ENCODE results near the gene PRKCD.

Gene PRKCD

GRCh38 chr3:53160660-53161449 is at the start of gene PRKCD:
PRKCD (plus strand) TSS chr3:53161209; CDS start chr3:53178423, 17,214 bp downstream.
- DNase-seq: peak; percentile 91

GRCh38 chr3:53111822-53112221 is 49.2 kb upstream of the PRKCD start:
- no peak for DNase-seq

- no peak for DNase-seq
These were observed 47.6 kb upstream of the PRKCD start for GRCh38 chr3:53113293-53114010.

- peak; percentile 90 for DNase-seq
These were observed 47.0 kb upstream of the PRKCD start for GRCh38 chr3:53114011-53114400.

DNA sequence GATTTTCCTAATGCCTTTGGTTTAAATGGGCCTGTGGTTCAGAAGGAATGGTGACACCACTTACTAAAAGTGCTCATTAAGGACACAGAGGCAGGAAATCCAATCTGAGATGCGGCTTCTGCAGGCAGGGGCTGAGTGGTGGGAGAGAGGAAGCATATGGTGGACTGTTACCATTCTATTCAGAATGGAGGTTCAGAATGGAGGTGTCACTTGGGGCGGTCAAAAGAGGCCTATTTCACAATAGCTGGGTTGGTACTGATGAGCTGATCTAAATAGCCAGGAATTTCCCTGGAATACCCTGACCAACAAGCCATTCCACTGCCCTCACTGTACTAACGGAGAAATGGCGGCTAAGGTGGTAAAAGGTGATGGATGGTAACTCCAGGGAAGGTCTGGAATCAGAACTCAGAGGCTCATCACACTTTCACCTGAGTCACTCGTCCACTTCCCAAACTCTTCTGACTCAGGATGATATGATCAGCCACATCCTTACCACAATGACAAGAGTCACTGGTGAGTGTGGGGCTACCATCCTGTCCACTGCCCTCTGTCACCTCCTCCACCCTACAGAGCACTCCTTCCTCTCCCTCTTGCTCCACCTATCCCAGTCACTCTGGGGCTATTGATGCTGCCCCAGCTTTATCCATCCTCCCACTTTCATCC is 46.5 kb upstream of the PRKCD start:
- DNase-seq: peak; percentile 58

DNA sequence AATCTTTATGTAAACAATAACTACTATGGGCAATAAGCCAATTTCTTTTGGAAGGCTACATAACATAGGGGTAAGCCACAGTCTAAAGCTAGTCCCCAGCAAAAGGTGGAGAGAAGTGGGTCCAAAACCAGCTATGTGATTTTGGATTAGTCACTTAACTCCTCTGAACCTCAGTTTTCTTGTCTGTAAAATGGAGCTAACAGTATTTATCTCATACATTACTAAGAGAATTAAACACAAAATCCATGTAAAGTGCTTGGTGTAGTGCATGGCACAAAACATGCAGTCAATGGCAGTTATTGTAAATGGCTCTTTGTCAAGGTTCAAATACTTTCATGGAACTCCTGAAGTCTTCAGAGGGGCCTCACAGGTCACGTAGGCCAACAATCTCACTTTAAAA is 44.1 kb upstream of the PRKCD start:
- DNase-seq: no peak

- no peak for DNase-seq
These were observed 40.7 kb upstream of the PRKCD start for GRCh38 chr3:53120336-53120735.

DNA sequence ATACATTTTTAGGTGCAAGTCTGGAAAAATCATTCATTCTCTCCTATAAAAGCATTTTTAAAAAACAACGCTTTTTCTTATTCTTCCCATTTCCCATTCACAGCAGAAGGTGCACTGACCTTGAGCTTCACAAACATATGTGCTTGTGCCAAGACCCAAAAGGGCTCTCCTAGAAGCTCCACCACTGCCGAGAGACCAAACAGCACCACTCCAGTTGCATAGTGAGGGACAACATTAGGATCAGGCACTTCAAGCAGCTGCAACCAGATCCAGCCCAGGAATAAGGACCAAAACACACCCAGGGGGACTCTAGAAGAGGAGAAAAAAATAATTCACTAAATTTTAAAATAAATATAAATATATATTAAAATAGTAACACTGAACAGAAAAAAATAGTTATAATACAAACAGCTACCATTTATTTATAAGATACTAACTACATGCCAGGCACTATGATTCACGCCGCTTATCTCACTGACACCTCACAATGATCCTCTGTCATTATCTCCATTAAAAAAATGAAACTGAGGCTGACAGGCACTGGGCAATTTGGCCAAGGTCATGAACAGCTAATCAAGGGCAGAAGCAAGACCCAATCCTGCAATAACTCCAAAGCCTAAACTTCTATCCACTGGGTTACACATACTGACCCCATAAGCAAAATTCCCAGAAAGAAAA is 38.6 kb upstream of the PRKCD start:
- DNase-seq: no peak

DNA sequence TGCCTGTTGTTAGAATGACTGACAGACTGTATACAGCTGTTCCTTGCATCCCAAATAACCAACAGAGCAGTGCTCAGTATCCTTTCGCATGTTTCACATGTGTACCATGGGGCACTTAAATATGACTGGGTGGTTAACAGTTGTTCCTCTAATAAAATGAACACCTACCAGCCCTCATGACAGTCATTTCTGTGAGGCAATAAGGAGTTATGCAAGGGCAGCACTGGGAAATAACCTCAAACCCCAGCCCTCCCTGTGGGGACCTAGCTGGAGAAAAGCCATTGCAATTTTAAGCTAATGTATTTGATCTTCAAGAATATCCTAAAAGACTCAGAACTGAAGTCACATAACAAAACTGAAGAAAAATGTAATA is 38.1 kb upstream of the PRKCD start:
- DNase-seq: peak; percentile 78

DNA sequence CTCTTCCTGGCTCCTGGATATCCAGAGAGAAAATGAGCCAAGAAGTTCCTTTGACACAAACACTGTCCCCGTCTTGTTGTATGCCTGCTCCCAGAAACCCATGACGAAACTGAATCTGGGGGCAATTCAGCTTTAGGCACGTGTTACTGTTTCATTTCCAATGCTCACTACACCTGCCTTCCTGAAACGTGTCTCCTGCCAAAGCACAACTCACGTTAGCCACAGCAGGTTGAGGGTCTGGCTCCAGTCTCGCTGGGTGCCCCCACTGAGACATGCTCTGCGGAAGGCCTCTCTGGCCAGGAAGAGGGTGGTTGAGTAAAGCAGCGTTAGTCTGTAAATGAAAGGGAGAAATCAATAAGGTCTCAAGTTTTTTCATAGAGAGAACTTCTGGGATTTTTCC is 37.5 kb upstream of the PRKCD start:
- DNase-seq: no peak

DNA sequence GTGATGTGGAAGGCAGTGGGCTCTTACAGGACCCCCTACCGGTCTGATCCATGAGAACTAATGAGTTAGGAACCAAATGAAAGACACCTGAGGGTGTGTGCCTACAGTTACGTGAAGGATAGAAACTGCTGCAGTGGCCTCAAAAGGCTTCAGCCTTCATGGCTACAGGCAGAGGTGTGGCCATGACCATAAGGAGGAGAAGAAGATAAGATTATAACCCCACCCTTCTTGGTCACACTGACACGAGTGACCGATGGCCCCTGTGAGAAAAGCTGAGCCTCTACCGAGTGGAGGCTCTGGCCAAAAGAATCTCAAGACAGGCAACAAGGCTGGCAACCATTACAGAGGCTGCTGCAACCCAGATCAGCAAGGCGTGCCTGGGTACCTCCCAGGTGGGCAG is 37.1 kb upstream of the PRKCD start:
- DNase-seq: no peak

- no peak for DNase-seq
These were observed 34.4 kb upstream of the PRKCD start for GRCh38 chr3:53126601-53127000.

- no peak for DNase-seq
These were observed 31.7 kb upstream of the PRKCD start for GRCh38 chr3:53129344-53129743.

DNA sequence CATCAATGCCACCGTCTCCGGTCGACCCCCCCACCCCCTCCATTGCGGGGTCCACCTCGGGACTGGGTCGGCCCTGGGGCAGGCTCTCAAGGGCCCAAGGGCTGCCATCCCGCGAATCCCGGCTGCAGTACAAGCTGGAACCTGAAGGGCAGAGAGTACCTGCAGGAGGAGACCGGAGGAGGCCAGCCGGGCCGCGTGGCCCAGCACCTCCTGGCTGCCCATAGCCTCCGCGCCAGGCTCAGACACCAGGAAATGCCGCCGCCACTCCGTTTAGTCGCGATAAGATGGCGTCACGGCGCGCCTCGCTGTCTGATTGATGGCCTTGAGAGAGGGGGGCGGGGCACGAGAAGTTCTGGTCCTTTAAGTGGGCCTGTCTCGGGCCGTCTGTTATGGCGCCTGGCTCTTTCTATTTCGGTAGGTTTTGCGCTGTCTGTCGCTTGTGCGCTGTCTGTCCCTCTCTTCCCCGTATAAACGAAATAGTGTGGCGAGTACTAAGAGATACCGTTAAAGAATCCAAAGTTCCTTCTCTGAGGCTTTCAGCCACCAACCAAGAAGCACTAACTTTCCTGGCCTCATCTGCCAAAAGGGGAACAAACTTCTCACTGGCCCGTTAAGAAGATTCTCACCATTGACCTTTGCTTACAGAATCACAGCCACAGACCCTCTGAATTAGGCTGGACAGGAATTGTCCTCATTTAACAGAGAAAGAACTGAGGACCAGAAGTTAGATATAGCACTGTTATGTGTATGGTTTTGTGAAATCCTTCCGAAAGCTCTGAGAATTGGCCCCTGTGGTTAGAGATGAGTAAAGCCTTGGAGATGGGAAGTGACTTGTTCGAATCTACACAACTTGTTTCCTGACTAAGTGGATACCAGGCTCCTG is 30.6 kb upstream of the PRKCD start, which contains the start of gene RFT1:
Gene RFT1 (minus strand): TSS at position 257 of the 883 bp plus-strand sequence. CDS start 35 bp downstream, at position 222.
- peak; percentile 98 for DNase-seq

- no peak for DNase-seq
These were observed 29.9 kb upstream of the PRKCD start for GRCh38 chr3:53131096-53131495.

DNA sequence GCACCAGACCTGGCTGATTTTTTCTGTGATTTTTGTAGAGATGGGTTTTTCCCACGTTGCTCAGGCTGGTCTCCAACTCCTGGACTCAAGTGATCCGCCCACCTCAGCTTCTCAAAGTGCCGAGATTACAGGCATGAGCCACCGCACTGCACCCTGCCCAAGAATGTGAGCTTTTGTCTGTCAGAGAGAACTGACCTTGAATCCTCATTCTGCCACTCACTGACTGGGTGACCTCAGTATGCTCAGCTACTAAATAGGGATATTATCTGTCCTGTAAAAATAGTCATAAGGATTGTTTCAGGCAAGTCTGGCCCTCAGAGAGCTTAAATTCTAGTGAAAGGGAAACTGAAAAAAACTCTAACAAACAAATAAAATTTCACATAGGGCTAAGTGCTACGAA is 28.7 kb upstream of the PRKCD start:
- no peak for DNase-seq

GRCh38 chr3:53134631-53135232 is 26.3 kb upstream of the PRKCD start:
- DNase-seq: peak; percentile 82

DNA sequence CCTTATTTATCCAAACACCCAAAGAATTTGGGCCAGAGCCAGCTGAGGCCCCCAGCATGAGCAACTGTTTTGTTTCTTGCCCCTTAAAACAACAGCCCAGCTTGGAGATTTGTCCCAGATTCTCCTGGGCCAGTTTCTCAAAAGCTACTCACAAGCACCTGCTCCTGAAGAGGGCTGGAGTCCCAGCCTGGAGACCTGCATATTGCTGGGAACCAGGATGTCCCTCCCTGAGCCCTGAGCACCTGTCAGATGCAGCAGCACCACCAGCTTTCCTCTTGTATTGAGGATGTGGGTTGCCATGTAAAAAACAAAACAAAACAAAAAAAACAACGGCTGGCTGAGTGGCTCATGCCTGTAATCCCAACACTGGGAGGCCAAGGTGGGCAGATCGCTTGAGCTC is 23.8 kb upstream of the PRKCD start:
- no peak for DNase-seq

- peak; percentile 85 for DNase-seq
These were observed 23.1 kb upstream of the PRKCD start for GRCh38 chr3:53137835-53138446.

GRCh38 chr3:53139906-53140846 is 20.8 kb upstream of the PRKCD start:
- DNase-seq: no peak

All from suppressor macrophage treated with lipopolysaccharide for 4 hours (primary cell).